Activated CD4-positive, alpha-beta T cell treated with anti-CD3 and anti-CD28 coated beads, Interleukin-10, Interleukin-2, amounts not matched to agents 100 ng/mL and 50 ng/mL, durations not matched to agents 16 hours and 8 hours (primary cell): ENCODE measurements around the gene CCL27.

ENCODE experiments used
- DNase-seq: peaks from one replicate; pipeline ENCODE4 v3.0.0-alpha.2; 2020

Gene CCL27

DNA sequence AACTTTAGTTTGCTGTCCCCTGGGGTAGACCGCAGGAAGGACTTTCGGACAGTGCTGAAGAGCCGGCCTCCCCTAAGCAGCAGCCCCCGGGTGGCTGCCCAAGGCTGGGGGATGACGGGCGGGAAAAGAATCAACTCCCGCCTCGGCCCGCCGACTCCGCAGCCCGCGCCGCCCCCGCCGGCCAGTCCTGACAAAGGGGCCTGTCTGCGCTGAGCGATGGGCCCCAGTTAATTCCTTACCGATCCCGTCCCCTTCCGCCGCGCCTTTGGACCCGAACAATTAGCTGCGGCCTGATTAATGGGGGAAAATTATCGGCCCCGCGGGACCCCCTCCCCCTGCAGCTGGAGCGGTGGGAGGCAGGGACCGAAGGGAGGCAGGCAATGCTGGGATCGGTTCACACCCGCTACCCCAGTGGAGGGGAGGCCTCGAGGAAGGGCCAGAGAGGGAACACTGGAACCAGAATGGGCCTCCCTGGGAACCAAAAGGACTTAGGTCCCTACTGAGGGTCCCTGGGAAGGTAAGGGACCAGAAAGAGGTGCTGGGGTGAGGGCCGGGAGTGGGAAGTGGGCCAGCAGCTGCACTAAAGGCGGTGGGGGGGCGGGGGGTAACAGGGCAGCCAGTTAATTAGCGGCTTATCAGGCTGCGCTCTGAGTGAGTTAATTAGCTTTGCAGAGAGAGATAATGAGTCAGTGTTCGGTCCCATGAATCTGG lies 37.8 kb downstream of the CCL27 start:
- DNase-seq, result no peak

DNA sequence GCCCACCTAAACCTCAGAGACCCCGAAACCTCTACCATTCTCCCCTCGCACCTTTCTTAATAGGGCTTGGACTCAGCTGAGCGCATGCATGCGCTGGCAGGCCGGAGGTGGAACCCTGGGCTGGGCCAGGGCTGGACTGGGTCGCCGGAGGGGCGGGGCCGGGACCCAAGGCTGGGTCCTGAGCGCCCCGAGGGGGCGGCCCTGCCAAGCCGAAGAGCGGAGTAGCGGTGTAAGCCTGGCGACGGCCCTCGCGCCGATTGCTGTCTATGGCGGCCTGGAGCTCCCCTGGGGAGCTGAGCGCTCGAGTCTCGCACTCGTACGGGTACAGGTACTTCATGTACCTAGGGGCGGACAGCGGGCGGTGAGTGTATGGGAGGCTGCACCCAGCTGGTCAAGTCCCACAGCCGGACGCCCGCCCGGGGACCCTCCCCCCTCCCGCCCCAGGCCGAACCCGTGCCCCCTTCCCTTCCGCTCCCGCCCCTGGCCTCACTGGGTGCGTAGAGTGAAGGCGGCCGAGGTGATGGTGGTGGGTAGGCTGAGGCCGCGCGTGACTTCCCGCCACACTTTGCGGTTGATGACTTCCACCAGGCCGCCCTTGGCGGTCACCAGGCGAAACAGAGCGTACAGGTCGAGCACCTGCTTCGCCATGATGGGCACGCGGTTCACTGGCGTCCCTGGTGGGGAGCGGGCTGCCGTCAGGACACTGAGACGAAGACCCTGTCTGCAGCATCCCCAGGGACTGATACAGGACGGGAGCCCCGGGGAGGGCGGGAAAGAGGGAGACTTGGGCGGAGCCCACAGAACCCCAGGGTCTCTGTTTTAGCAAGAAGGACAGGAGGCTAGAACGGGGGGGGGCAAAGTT lies 38.9 kb downstream of the CCL27 start:
- DNase-seq, result no peak

DNA sequence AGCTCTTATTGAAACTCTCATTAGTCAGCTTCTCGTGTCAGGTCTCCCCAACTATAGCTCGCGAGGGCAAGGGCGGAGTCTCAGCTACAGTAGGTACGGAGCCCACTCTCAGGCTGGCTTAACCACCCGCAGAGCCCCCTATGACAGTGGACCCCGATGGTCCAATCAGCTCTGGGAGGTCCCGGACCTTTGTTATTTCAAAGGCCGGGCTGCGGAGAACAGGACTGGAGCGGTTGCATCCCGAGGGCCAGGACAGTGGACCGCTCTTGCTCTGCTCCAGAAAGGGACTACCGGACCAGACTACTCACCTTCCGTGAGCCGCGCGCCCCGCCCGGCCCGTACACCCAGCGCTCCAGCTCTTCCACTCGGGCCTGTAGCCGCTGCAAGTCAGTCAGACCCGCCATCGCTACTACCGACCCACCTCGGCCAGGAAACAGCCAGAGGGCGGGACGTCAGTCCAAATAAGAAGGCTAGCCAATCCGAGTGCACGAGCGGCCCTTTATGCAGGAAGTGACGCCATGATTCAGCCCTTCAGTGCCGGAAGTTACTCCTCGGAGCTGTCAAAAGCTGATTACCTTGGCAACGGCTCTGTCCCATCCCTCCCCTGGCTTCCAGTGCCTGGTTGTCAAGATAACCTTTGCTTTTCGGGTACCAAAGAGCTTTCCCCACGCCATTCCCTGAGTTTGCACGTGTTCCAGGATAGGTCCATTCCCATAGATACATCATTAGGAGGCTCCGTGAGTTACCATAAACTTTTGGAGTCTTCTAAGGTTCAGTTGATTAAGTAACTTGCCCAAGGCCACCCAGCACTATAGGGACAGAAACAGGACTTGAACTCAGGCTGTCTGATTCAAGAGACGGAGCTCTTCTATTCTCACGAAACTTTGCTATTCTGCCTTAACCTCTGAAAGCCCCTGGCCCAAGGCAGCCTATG lies 42.1 kb downstream of the CCL27 start, which contains the start of gene DCTN3:
DCTN3 (minus strand) TSS at position 435 of the 934 bp plus-strand sequence; CDS start at position 404, 31 bp downstream.
- DNase-seq, result peak; percentile 96

DNA sequence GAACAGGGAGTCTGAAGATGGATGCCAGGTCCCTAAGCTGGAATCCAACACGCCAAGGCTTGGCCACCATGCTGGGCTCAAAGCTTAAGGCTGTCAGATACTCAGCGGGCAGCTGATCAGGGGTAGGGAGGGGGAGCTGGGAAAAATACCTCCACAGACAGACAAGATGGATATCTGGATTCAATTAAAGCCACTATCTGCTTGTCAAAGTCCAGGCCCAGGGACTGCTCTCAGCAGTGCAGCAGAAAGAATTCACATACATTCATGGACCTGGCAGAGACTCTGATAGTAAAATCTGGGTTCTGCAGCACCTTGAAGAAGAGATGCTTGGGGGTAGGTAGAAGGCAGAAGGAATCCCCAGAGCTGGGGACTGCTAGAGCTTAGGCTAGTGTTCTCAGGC lies 47.3 kb downstream of the CCL27 start:
- no peak for DNase-seq

DNA sequence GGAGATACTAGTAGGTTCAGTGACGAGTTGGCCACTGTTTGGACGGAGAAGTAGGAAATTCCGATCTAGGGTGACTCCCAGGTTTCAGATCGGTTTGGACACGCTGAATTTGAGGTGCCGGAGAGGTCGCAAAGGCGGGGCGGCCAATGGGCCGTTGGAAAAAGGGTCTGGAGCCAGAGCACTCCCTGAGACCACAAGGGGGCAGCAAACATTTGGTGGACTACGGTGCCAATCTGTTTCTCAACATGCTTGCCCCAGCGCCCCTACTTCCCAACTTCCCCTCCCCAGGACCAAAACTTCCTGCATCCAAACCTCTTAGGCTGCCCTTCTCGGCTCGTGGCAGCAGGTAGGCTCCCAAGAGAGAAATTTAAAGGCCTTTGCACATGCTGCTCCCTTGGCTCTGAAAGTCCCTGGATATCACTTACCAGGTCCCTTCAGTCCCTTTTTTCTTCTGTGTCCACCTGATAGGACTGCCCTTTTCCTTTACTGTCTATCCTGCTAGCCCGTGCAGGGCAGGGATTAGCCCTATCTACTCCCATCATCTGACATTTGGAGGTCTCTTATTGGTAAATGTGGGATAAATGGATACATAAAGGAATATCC lies 49.6 kb downstream of the CCL27 start:
- peak; percentile 84 for DNase-seq
